ENCODE results near the gene UNC13A.
A peak's percentile ranks its signal among the peaks of the same experiment; 100 is the strongest.
"Not testable (repeated sequence)": the region's sequence is repeated elsewhere in the genome, so short reads cannot be mapped to it uniquely, and the experiment has no call there.

The UNC13A gene

DNA sequence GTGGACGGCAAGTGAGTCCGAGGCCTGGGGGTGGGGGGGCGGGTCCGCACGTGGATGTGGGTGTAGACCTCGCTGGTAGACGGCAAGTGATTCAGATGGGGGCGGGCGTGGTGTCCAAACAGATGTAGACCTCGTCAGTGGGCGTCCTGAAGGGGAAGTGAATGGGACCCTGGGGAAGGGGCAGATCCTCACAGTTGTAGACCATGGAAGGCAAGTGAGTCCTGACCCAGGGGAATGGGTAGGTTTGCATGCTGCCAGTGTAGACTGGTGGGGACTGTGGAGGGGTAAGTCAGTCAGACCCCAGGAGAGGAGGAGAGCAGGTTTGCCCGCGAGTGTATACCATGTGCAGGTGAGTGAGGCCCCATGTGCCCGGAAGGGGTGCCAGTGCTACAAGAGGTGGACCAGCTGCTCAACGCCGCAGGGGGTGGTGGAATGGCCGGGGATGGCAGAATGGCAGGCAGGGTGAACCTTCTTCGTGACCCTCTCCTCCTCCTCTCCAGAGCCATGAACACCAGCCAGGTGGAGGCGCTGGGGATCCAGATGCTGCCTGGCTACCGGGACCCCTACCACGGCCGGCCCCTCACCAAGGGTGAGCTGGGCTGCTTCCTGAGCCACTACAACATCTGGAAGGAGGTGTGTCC lies 110.6 kb downstream of the UNC13A start:
- H3K27me3 ChIP-seq (ENCODE audit: insufficient read depth, low read length): no peaks in the 10 kb centered on the region
- H3K9me3 ChIP-seq (ENCODE audit: insufficient read depth, low read depth, low read length): no peaks in the 10 kb centered on the region
- peaks cover 8% of the 10 kb centered on the region; the same call in 1 of the 2 replicates for H3K4me1 ChIP-seq (ENCODE audit: insufficient read depth, low read length)
- 0 out of 2 replicates have a peak overlapping the region, but pooled peaks have one; percentile 45 for H3K4me3 ChIP-seq (ENCODE audit: low read length)
- 90% methylated on average over 22 of the region's 22 CpGs for WGBS
- H3K27ac ChIP-seq (ENCODE audit: low read depth, low read length): no peak overlapping the region
- H3K36me3 ChIP-seq (ENCODE audit: insufficient read depth, low read length): peaks cover 33% of the 10 kb centered on the region
- H3K9ac ChIP-seq (ENCODE audit: low read depth, low read length): no peak overlapping the region

DNA sequence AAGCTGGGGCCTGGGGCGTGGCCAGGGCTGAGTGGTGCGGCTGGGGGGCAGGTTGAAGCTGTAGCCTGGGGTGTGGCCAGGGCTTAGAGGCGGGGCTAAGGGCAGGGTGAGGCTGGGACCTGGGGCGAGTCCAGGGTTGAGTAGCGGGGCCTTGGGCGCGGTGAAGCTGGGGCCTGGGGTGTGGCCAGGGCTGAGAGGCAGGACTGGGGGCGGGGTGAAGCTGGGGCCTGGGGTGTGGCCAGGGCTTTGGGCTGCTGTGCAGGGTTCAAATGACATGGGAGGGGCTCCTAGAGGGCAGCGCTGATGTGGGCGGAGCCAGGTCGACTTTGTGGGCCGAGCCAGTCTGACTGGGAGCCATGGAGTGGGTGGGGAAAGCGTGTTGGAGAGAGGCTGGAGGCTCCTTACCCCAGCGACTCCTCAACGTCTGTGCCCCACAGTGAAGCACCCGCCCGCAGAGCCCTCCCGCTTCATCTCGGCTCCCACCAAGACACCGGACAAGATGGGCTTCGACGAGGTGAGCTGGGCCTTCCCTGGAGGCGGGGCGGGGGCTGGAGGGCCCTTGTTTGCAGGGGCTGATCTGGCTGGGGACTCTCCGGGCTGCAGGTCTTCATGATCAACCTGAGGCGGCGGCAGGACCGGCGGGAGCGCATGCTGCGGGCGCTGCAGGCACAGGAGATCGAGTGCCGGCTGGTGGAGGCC lies 111.2 kb downstream of the UNC13A start:
- Histone ChIP-seq H3K4me3 (ENCODE audit: low read length) (peak overlapping the region; percentile 45), H3K9ac (ENCODE audit: low read depth, low read length) (no peak overlapping the region), H3K27me3 (ENCODE audit: insufficient read depth, low read length) (no peaks in the 10 kb centered on the region), H3K4me1 (ENCODE audit: insufficient read depth, low read length) (peaks cover 8% of the 10 kb centered on the region; the same call in 1 of the 2 replicates), H3K27ac (ENCODE audit: low read depth, low read length) (no peak overlapping the region; the same call in 1 of the 2 replicates), H3K9me3 (ENCODE audit: insufficient read depth, low read depth, low read length) (no peaks in the 10 kb centered on the region), H3K36me3 (ENCODE audit: insufficient read depth, low read length) (peaks cover 31% of the 10 kb centered on the region)
- 47% methylated on average over 34 of the region's 34 CpGs for WGBS

DNA sequence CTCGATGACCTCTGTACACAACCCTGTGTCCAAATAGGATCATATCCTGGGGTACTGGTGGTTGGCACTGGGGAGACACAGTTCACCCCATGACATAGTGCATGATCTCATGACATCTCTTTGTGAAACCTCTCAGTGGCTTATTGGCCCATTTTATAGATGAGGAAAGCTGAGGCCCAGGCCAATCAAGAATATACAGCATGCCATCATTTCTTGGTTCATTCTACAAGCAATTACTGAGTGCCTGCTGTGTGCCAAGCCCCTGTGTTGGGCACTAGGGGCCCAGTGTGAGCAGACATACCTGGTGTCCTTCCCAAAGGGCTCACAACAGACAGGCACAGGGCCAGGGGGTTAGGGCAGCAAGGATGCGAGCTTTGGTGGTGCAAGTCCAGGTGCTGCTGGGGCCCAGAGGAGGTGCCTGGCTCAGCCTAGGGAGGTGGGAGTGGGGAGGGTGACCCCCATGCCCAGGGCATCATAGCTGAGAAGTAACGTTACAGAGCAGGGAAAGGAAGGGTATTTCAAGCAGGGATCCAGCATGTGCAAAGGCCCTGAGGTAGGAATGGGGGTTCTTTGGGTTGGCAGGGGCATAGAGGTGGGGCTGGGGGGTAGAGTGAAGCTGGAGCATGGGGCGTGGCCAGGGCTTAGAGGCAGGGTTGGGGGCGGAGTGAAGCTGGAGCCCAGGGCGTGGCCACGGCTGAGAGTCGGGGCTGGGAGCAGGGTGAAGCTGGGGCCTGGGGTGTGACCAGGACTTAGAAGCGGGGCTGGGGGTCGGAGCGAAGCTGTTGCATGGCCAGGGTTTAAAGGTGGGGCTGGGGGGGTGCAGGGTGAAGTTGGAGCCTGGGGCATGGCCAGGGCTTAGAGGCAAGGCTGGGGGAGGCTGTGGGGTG lies 112.0 kb downstream of the UNC13A start:
- Histone ChIP-seq H3K4me3 (ENCODE audit: low read length) (no peak overlapping the region), H3K27ac (ENCODE audit: low read depth, low read length) (no peak overlapping the region), H3K4me1 (ENCODE audit: insufficient read depth, low read length) (peaks cover 8% of the 10 kb centered on the region; the same call in 1 of the 2 replicates), H3K27me3 (ENCODE audit: insufficient read depth, low read length) (no peaks in the 10 kb centered on the region), H3K9me3 (ENCODE audit: insufficient read depth, low read depth, low read length) (no peaks in the 10 kb centered on the region), H3K9ac (ENCODE audit: low read depth, low read length) (no peak overlapping the region), H3K36me3 (ENCODE audit: insufficient read depth, low read length) (peaks cover 27% of the 10 kb centered on the region)
- WGBS: 88% methylated on average over 11 of the region's 11 CpGs

DNA sequence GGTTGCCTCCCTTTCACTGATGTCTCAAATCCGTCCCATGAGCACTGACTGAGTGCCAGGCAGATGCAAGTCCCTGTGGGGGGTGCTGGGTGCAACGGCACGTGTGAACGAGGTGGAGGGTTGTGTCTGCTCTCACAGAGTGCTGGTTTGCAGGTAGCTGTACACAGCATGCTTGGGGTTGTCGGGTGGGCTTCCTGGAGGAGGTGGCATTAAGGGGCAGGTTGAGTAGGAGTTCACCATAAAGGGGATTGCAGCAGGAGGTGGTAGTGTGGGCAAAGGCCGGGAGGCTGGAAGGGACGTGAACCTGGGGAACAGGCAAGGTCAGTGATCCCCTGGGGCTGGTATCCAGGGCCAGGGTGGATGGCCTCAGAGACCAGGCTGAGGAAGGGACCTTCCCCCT lies 115.5 kb downstream of the UNC13A start:
- 91% methylated on average over 7 of the region's 7 CpGs for WGBS
- Histone ChIP-seq H3K9me3 (ENCODE audit: insufficient read depth, low read depth, low read length) (no peaks in the 10 kb centered on the region), H3K27ac (ENCODE audit: low read depth, low read length) (no peak overlapping the region), H3K27me3 (ENCODE audit: insufficient read depth, low read length) (no peaks in the 10 kb centered on the region), H3K9ac (ENCODE audit: low read depth, low read length) (no peak overlapping the region), H3K4me3 (ENCODE audit: low read length) (no peak overlapping the region), H3K36me3 (ENCODE audit: insufficient read depth, low read length) (peaks cover 38% of the 10 kb centered on the region), H3K4me1 (ENCODE audit: insufficient read depth, low read length) (no peaks in the 10 kb centered on the region)

DNA sequence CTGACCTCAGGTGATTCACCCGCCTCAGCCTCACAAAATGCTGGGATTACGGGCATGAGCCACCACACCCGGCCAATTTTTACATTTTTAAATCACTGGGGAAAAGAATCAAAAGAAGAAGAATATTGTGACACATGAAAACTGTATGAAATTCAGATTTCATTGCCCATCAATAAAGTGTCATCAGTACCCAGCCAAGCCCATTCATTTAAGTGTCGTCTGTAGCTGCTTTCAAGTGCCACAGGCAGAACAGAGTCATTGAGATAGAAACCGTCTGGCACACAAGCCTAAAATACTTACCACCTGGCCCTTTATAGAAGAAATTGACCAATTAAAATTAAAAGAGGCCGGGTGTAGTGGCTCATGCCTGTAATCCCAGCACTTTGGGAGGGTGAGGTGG lies 117.4 kb downstream of the UNC13A start:
- Histone ChIP-seq H3K9me3 (ENCODE audit: insufficient read depth, low read depth, low read length) (no peaks in the 10 kb centered on the region), H3K27me3 (ENCODE audit: insufficient read depth, low read length) (no peaks in the 10 kb centered on the region), H3K4me3 (ENCODE audit: low read length) (no peak overlapping the region), H3K9ac (ENCODE audit: low read depth, low read length) (no peak overlapping the region), H3K4me1 (ENCODE audit: insufficient read depth, low read length) (no peaks in the 10 kb centered on the region), H3K27ac (ENCODE audit: low read depth, low read length) (no peak overlapping the region), H3K36me3 (ENCODE audit: insufficient read depth, low read length) (peaks cover 47% of the 10 kb centered on the region)
- 95% methylated on average over 6 of the region's 6 CpGs for WGBS

DNA sequence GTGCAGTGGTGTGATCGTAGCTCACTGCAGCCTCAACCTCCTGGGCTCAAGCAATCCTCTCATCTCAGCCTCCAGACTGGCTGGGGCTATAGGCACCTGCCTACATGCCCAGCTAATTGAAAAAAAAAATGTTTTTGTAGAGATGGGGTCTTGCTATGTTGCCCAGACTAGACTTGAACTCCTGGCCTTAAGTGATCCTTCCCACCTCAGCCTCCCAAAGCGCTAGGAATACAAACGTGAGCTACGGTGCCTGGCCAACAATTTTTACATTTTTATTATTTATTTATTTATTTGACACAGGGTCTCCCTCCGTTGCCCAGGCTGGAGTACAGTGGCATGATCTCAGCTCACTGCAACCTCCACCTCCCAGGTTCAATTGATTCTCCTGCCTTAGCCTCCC lies 117.9 kb downstream of the UNC13A start:
- H3K27ac ChIP-seq (ENCODE audit: low read depth, low read length); H3K4me1 ChIP-seq (ENCODE audit: insufficient read depth, low read length); H3K4me3 ChIP-seq (ENCODE audit: low read length); H3K9me3 ChIP-seq (ENCODE audit: insufficient read depth, low read depth, low read length); H3K27me3 ChIP-seq (ENCODE audit: insufficient read depth, low read length); H3K9ac ChIP-seq (ENCODE audit: low read depth, low read length): not testable (repeated sequence)
- H3K36me3 ChIP-seq (ENCODE audit: insufficient read depth, low read length): peaks cover 47% of the 10 kb centered on the region
- WGBS: 99% methylated on average over 5 of the region's 5 CpGs

DNA sequence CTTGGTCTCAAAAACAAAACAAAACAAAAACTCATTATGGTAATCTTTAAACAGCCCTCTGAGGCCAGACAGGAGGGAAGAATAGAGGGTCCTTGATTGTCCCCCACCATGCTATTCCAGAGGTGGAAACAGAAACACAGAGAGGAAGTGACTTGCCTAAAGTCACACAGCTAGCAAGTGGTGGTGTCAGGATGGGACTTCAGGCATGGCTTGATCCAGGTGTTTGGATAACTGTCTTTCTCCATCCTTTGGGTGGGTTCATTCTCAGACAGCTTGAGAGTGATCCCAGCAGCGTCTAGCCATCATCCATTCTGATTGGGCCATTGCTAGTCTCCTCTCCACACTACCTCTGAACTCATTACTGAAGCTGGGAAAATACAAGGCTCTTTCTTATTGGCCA lies 120.2 kb downstream of the UNC13A start:
- Histone ChIP-seq H3K9me3 (ENCODE audit: insufficient read depth, low read depth, low read length) (no peaks in the 10 kb centered on the region), H3K9ac (ENCODE audit: low read depth, low read length) (no peak overlapping the region), H3K4me1 (ENCODE audit: insufficient read depth, low read length) (no peaks in the 10 kb centered on the region), H3K4me3 (ENCODE audit: low read length) (no peak overlapping the region), H3K36me3 (ENCODE audit: insufficient read depth, low read length) (peaks cover 46% of the 10 kb centered on the region), H3K27me3 (ENCODE audit: insufficient read depth, low read length) (no peaks in the 10 kb centered on the region), H3K27ac (ENCODE audit: low read depth, low read length) (no peak overlapping the region)
- WGBS: 93% methylated on average over 1 of the region's 1 CpG

DNA sequence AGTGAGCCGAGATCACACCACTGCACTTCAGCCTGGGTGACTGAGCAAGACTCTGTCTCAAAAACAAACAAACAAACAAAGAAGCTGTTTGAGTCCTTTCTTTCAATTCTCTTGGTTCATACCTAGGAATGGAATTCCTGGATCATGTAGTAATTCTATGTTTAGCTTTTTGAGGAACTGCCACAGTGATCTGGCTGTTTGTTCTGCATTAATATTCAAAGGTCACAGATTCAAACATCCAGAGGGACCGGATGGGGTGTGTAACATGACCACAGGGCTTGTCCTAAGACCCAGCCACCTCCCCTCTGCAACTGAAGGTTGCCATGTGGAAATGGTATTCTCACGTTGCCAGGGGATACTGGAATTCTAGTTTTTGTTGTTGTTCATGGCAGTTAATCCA lies 122.5 kb downstream of the UNC13A start:
- Histone ChIP-seq H3K27me3 (ENCODE audit: insufficient read depth, low read length) (no peaks in the 10 kb centered on the region), H3K9me3 (ENCODE audit: insufficient read depth, low read depth, low read length) (no peaks in the 10 kb centered on the region), H3K9ac (ENCODE audit: low read depth, low read length) (no peak overlapping the region), H3K4me1 (ENCODE audit: insufficient read depth, low read length) (no peaks in the 10 kb centered on the region), H3K4me3 (ENCODE audit: low read length) (no peak overlapping the region), H3K36me3 (ENCODE audit: insufficient read depth, low read length) (peaks cover 34% of the 10 kb centered on the region), H3K27ac (ENCODE audit: low read depth, low read length) (no peak overlapping the region)
- WGBS: 91% methylated on average over 3 of the region's 3 CpGs

DNA sequence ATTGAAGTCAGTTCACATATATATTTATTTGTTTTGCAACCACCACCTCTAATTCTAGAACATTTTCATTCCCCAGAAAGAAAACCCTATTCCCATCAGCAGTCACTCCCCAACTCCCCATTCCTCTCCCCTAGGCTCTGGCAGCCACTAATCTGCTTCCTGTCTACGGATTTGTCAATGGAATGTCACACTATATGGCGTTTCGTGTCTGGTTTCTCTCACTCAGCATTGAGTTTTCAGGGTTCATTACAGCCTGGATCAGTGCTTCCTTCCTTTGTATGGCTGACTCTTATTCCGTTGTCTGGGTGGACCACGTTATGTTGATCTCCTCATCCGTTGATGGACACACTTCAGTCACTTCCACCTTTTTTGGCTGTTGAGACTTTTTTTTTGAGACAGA lies 123.4 kb downstream of the UNC13A start:
- no peaks in the 10 kb centered on the region for H3K9me3 ChIP-seq (ENCODE audit: insufficient read depth, low read depth, low read length)
- no peaks in the 10 kb centered on the region for H3K27me3 ChIP-seq (ENCODE audit: insufficient read depth, low read length)
- H3K9ac ChIP-seq (ENCODE audit: low read depth, low read length): no peak overlapping the region
- no peaks in the 10 kb centered on the region for H3K4me1 ChIP-seq (ENCODE audit: insufficient read depth, low read length)
- no peak overlapping the region for H3K4me3 ChIP-seq (ENCODE audit: low read length)
- no peak overlapping the region for H3K27ac ChIP-seq (ENCODE audit: low read depth, low read length)
- peaks cover 34% of the 10 kb centered on the region for H3K36me3 ChIP-seq (ENCODE audit: insufficient read depth, low read length)
- WGBS: 77% methylated on average over 6 of the region's 6 CpGs

DNA sequence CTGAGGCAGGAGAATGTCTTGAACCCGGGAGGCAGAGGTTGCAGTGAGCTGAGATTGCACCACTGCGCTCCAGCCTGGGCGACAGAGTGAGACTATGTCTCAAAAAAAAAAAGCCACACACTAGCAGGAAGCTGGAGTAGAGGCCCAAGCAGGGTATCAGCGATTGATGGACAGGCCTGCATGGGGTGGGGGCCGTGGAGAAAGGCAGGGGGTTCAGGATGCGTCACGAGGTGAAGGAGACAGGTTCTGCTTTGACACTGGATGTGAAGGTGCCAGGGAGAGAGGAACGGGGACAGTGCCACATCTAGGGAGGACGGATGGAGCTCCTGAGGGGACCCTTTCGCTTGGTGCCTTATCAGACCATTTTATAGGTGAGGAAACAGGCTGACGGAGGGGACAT lies 125.6 kb downstream of the UNC13A start:
- Histone ChIP-seq H3K27me3 (ENCODE audit: insufficient read depth, low read length) (no peaks in the 10 kb centered on the region), H3K27ac (ENCODE audit: low read depth, low read length) (no peak overlapping the region), H3K9ac (ENCODE audit: low read depth, low read length) (no peak overlapping the region), H3K4me1 (ENCODE audit: insufficient read depth, low read length) (no peaks in the 10 kb centered on the region), H3K36me3 (ENCODE audit: insufficient read depth, low read length) (peaks cover 27% of the 10 kb centered on the region), H3K9me3 (ENCODE audit: insufficient read depth, low read depth, low read length) (no peaks in the 10 kb centered on the region), H3K4me3 (ENCODE audit: low read length) (no peak overlapping the region)
- 92% methylated on average over 11 of the region's 11 CpGs for WGBS

DNA sequence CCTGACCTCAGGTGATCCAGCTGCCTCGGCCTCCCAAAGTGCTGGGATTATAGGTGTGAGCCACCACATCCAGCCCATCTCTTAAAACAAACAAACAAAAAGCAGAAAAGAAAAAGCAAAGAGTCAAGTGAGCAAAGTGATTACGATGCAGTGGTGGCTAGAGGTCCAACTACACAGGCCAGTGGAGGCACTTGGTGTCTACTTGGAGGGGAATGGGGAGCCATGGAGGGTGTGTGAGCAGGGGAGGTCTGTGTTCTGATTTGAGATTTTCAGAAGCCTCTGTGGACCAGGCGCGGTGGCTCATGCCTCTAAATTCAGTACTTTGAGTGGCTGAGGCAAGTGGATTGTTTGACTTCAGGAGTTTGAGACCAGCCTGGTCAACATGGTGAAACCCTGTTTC lies 126.1 kb downstream of the UNC13A start:
- no peak overlapping the region for H3K9ac ChIP-seq (ENCODE audit: low read depth, low read length)
- 93% methylated on average over 4 of the region's 4 CpGs for WGBS
- H3K4me3 ChIP-seq (ENCODE audit: low read length): no peak overlapping the region
- peaks cover 24% of the 10 kb centered on the region for H3K36me3 ChIP-seq (ENCODE audit: insufficient read depth, low read length)
- no peak overlapping the region for H3K27ac ChIP-seq (ENCODE audit: low read depth, low read length)
- no peaks in the 10 kb centered on the region for H3K9me3 ChIP-seq (ENCODE audit: insufficient read depth, low read depth, low read length)
- H3K27me3 ChIP-seq (ENCODE audit: insufficient read depth, low read length): no peaks in the 10 kb centered on the region
- no peaks in the 10 kb centered on the region for H3K4me1 ChIP-seq (ENCODE audit: insufficient read depth, low read length)
